Tibial nerve (tissue), 4 donors: ENCODE results near the gene ANKRD61. TPM values are rescaled to one million over a fixed set of nuclear protein-coding genes. Genes with fewer than 3 reads are reported as not detected.
A peak's percentile ranks its signal among the peaks of the same experiment; 100 is the strongest.
"Not testable (repeated sequence)": the region's sequence is repeated elsewhere in the genome, so short reads cannot be mapped to it uniquely, and the experiment has no call there.

Source experiments
- DNase-seq, 2 donors: peaks; one replicate each; pipeline ENCODE4 v3.0.0-alpha.2; 2019; ENCODE audit warnings: low spot score in 2 of 2
- H3K27ac ChIP-seq, 4 donors: fragments of 200-600 bp; sonication (generic) in 3 of 4; one replicate each; pipeline ENCODE4 v1.5.1; 2017 to 2019; ENCODE audit warnings: mild to moderate bottlenecking in 1 of 4
- H3K27me3 ChIP-seq, 2 donors: fragments of 200-600 bp; sonication (generic) in 1 of 2; one replicate each; pipeline versions ENCODE4 v1.5.1 to v1.6.0; 2017 to 2019
- H3K36me3 ChIP-seq, 3 donors: fragments of 200-600 bp; sonication (generic); one replicate each; pipeline ENCODE4 v1.5.1; 2018 to 2019
- H3K4me1 ChIP-seq, 4 donors: fragments of 200-600 bp; sonication (generic) in 3 of 4; one replicate each; pipeline ENCODE4 v1.5.1; 2017 to 2019
- H3K4me3 ChIP-seq, 4 donors: fragments of 200-600 bp; sonication (generic) in 3 of 4; one replicate each; pipeline ENCODE4 v1.5.1; 2017 to 2019; ENCODE audit warnings: mild to moderate bottlenecking in 1 of 4, moderate library complexity in 1 of 4
- H3K9me3 ChIP-seq, 4 donors: fragments of 200-600 bp; sonication (generic) in 3 of 4; one replicate each; pipeline ENCODE4 v1.5.1; 2017 to 2019
- CTCF ChIP-seq, 5 experiments: fragments of 200-600 bp in 3 of 5; fragments of 450-650 bp in 2 of 5; sonication (generic) in 3 of 5; IDR thresholded peaks; one replicate each; pipeline ENCODE4 v1.5.1; 2016 to 2019; ENCODE audit warnings: antibody characterized with exemption in 5 of 5, mild to moderate bottlenecking in 3 of 5, moderate library complexity in 2 of 5
- EP300 ChIP-seq, 2 donors: sonication (generic); formaldehyde crosslinking; IDR thresholded peaks; one replicate each; pipeline ENCODE4 v1.6.1; 2017; ENCODE audit warnings: antibody characterized with exemption in 2 of 2, mild to moderate bottlenecking in 1 of 2
- POLR2A ChIP-seq, 2 donors: fragments of 450-650 bp; IDR thresholded peaks; one replicate each; pipeline ENCODE4 v1.6.1; 2017; ENCODE audit warnings: antibody characterized with exemption in 2 of 2, mild to moderate bottlenecking in 2 of 2, moderate library complexity in 2 of 2
- WGBS, 2 donors: methylation state at CpG; one replicate each; pipeline ENCODE4 v1.1.5; 2018; 5-methylcytosine and 5-hydroxymethylcytosine counted together
- total RNA-seq, 4 donors: library from RNA; depleted of rRNA; stranded (reverse); fragments of >200 nt; gene quantifications; one replicate each; pipeline ENCODE4 v1.1.0, GENCODE V29; 2016

Gene ANKRD61
- total RNA-seq: under 1 TPM in 1 of 4 donors, not detected in 3; 0.63 TPM

GRCh38 chr7:6030988-6031387 is at the start of gene ANKRD61:
ANKRD61 (plus strand) TSS chr7:6031376; CDS start chr7:6031376, 0 bp downstream.
- peaks cover 0 to 97% (median 28%) of the 10 kb centered on the region in 3 donors for H3K36me3 ChIP-seq
- H3K27me3 ChIP-seq: no peaks in the 10 kb centered on the region
- H3K4me1 ChIP-seq: peaks cover 0 to 9% (median 0%) of the 10 kb centered on the region in 4 donors
- H3K9me3 ChIP-seq: no peaks in the 10 kb centered on the region
- 74 to 90% methylated on average over 2 of the region's 2 CpGs for WGBS, 2 donors
- no peak for DNase-seq
- no peak within 1 kb of the TSS for H3K27ac ChIP-seq
- TF ChIP-seq EP300 (IDR thresholded peaks at IDR 0.05): no peak
- no peak for TF ChIP-seq CTCF (IDR thresholded peaks at IDR 0.05)
- no peak for TF ChIP-seq POLR2A (IDR thresholded peaks at IDR 0.05)
- H3K4me3 ChIP-seq: no peak within 1 kb of the TSS

GRCh38 chr7:5987061-5987460 is 44.1 kb upstream of the ANKRD61 start:
- not testable (repeated sequence) for DNase-seq, H3K4me3 ChIP-seq, H3K4me1 ChIP-seq, H3K27me3 ChIP-seq, H3K9me3 ChIP-seq, H3K27ac ChIP-seq
- 90 to 96% methylated on average over 15 of the region's 15 CpGs for WGBS, 2 donors
- peaks cover 0 to 64% (median 12%) of the 10 kb centered on the region in 3 donors for H3K36me3 ChIP-seq

DNA sequence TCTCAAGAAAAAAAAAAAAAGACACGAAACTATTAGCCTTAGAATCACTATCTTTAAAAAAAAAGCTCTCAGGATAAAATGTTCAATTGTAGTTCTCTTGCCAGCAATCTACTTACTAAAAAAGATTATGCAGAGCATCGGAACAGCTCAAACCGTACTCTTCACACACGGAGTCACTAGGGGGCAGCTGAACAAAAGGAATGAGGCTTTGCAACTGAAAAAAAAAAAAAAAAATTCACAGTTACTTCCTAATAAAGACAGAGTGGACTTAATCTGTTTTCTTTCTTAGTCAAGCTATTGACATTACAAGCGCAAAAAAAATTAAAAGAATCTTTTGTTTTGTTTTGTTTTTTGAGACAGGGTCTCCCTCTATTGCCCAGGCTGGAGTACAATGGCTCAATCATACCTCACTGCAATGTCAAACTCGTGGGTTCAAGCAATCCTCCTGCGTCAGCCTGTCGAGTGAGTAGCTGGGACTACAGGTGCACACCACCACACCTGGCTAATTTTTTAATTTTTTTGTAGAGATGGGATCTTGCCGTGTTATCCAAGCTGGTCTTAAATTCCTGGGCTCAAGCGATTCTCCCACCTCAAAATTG is 33.9 kb upstream of the ANKRD61 start:
- Histone ChIP-seq H3K36me3 (peaks cover 0 to 89% (median 18%) of the 10 kb centered on the region in 3 donors), H3K27me3 (no peaks in the 10 kb centered on the region), H3K9me3 (no peaks in the 10 kb centered on the region), H3K4me3 (no peak overlapping the region), H3K4me1 (no peaks in the 10 kb centered on the region), H3K27ac (peak overlapping the region in 1 of 4 donors; percentile 20)
- 52 to 53% methylated on average over 10 of the region's 10 CpGs for WGBS, 2 donors
- peak in 1 of 2 donors; percentile 77 for DNase-seq
- TF ChIP-seq CTCF (IDR thresholded peaks at IDR 0.05) (peak; percentile 41 to 66 (median 46)), POLR2A (IDR thresholded peaks at IDR 0.05) (no peak)

DNA sequence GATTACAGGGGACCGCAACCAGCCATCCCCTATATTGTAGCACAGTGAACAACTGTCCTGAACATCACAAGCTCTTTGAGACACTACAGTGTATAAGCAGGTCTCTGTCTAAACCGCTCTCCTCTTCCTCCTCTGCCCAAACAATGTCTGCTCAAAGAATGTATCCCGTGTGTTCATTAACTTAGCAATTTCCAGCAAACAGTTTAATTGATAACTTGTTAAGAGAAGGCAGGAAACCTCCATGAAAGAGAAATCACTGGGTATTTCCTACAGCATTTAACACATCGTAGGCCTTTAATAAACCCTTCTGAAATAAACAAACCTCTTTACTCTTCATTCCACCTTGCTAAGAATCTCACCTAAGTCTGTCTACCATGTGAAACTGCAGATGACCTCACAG is 23.8 kb upstream of the ANKRD61 start:
- TF ChIP-seq POLR2A (IDR thresholded peaks at IDR 0.05) (no peak), EP300 (IDR thresholded peaks at IDR 0.05) (no peak), CTCF (IDR thresholded peaks at IDR 0.05) (no peak)
- WGBS, 2 donors: 72 to 86% methylated on average over 4 of the region's 4 CpGs
- Histone ChIP-seq H3K4me1 (peaks cover 0 to 24% (median 10%) of the 10 kb centered on the region in 4 donors), H3K27ac (no peak overlapping the region), H3K9me3 (no peaks in the 10 kb centered on the region), H3K27me3 (no peaks in the 10 kb centered on the region), H3K36me3 (peaks cover 0 to 24% (median 6%) of the 10 kb centered on the region in 3 donors), H3K4me3 (no peak overlapping the region)
- no peak for DNase-seq

GRCh38 chr7:6007835-6008590 is 23.2 kb upstream of the ANKRD61 start:
- Histone ChIP-seq H3K36me3 (peaks cover 0 to 17% (median 0%) of the 10 kb centered on the region in 3 donors), H3K4me3 (peak overlapping the region; percentile 70 to 86 (median 76)), H3K4me1 (peaks cover 0 to 24% (median 10%) of the 10 kb centered on the region in 4 donors), H3K27ac (peak overlapping the region in 3 of 4 donors; percentile 58 to 93 (median 89))
- WGBS, 2 donors: 47% methylated on average over 27 of the region's 27 CpGs
- not testable (repeated sequence) for H3K9me3 ChIP-seq, H3K27me3 ChIP-seq, DNase-seq
